Suprapubic skin (tissue), 3 donors: ENCODE data around the gene GSAP.

Source experiments
- EP300 ChIP-seq: sonication (generic); formaldehyde crosslinking; IDR thresholded peaks from one replicate; pipeline ENCODE4 v1.6.1; 2017; ENCODE audit warnings: antibody characterized with exemption
- POLR2A ChIP-seq, 2 donors: fragments of 450-650 bp; IDR thresholded peaks; one replicate each; pipeline ENCODE4 v1.6.1; 2017; ENCODE audit warnings: antibody characterized with exemption in 2 of 2, mild to moderate bottlenecking in 2 of 2, moderate library complexity in 2 of 2
- TF ChIP-seq, protein P1 (sequence below), 2 donors: fragments of 200-600 bp in 1 of 2; fragments of 450-650 bp in 1 of 2; sonication (generic) in 1 of 2; IDR thresholded peaks; one replicate each; pipeline ENCODE4 v1.5.1; 2016 to 2019; ENCODE audit warnings: antibody characterized with exemption in 2 of 2, mild to moderate bottlenecking in 1 of 2, moderate library complexity in 1 of 2

DNA sequence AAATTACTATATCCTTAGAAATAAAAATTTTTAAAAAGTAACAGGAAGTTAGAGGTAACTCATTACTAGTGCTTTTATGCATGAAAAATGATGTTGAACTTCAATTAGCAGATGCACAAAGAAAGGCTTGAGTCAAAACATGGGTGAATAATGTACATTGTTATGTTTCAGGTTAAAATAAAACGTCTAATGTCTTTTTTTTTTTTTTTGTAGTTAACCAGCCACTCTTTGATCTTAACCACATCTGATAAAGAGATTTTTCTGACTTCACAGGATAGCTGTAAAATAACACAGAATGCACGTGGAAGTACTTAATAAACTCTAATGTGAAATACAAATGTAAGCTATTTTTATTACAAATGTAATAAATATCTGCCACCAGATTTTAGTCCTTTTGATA, 61.7 kb downstream of the GSAP start:
- TF ChIP-seq, protein P1, sequence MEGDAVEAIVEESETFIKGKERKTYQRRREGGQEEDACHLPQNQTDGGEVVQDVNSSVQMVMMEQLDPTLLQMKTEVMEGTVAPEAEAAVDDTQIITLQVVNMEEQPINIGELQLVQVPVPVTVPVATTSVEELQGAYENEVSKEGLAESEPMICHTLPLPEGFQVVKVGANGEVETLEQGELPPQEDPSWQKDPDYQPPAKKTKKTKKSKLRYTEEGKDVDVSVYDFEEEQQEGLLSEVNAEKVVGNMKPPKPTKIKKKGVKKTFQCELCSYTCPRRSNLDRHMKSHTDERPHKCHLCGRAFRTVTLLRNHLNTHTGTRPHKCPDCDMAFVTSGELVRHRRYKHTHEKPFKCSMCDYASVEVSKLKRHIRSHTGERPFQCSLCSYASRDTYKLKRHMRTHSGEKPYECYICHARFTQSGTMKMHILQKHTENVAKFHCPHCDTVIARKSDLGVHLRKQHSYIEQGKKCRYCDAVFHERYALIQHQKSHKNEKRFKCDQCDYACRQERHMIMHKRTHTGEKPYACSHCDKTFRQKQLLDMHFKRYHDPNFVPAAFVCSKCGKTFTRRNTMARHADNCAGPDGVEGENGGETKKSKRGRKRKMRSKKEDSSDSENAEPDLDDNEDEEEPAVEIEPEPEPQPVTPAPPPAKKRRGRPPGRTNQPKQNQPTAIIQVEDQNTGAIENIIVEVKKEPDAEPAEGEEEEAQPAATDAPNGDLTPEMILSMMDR (IDR thresholded peaks at IDR 0.05), result no peak
- TF ChIP-seq POLR2A (IDR thresholded peaks at IDR 0.05), result no peak
- no peak for TF ChIP-seq EP300
